GM23338 (cell line): ENCODE measurements around the gene HACL1. TPM values are rescaled to one million over a fixed set of nuclear protein-coding genes. Genes with fewer than 3 reads are reported as not detected.

Source experiments
- ATAC-seq: fragments of 200-7000 bp; cut with Tn5 transposase; 3 replicates; pipeline ENCODE4 v1.9.1; 2020
- DNase-seq: peaks from one replicate; pipeline ENCODE4 v3.0.0-alpha.2; 2015; ENCODE audit warnings: low spot score
- H2AFZ ChIP-seq: fragments of 200-600 bp; sonication (generic); 2 replicates; pipeline ENCODE4 v1.8.0; 2016; ENCODE audit warnings: antibody characterized with exemption, mild to moderate bottlenecking, moderate library complexity
- H3F3A ChIP-seq: fragments of 200-600 bp; sonication (generic); replicated peaks from 2 replicates; pipeline ENCODE4 v1.8.0; 2017; ENCODE audit warnings: antibody characterized with exemption, mixed run types, low read depth
- H3K27ac ChIP-seq: fragments of 200-600 bp; sonication (generic); 2 replicates; pipeline ENCODE4 v1.6.1; 2016; ENCODE audit warnings: low read depth
- H3K27me3 ChIP-seq: fragments of 200-600 bp; sonication (generic); 2 replicates; pipeline ENCODE4 v1.8.0; 2016; ENCODE audit warnings: mild to moderate bottlenecking, mixed run types, moderate library complexity; ENCODE audit not compliant: insufficient read depth
- H3K36me3 ChIP-seq: fragments of 200-600 bp; sonication (generic); 2 replicates; pipeline ENCODE4 v1.8.0; 2016; ENCODE audit warnings: mild to moderate bottlenecking; ENCODE audit not compliant: insufficient read depth
- H3K4me1 ChIP-seq: fragments of 200-600 bp; sonication (generic); 2 replicates; pipeline ENCODE4 v1.8.0; 2016; ENCODE audit warnings: mild to moderate bottlenecking, moderate library complexity; ENCODE audit not compliant: insufficient read depth
- H3K4me2 ChIP-seq: fragments of 200-600 bp; sonication (generic); 2 replicates; pipeline ENCODE4 v1.7.1; 2017; ENCODE audit warnings: mixed run types
- H3K4me3 ChIP-seq: fragments of 200-600 bp; sonication (generic); 2 replicates; pipeline ENCODE4 v1.6.1; 2016; ENCODE audit warnings: mixed run types
- H3K79me2 ChIP-seq: fragments of 200-600 bp; sonication (generic); replicated peaks from 2 replicates; pipeline ENCODE4 v1.8.0; 2017; ENCODE audit warnings: mild to moderate bottlenecking; ENCODE audit not compliant: insufficient read depth
- H3K9me2 ChIP-seq: fragments of 200-600 bp; sonication (generic); 2 replicates; pipeline ENCODE4 v1.8.0; 2017; ENCODE audit not compliant: insufficient read depth
- H4K20me1 ChIP-seq: fragments of 200-600 bp; sonication (generic); replicated peaks from 2 replicates; pipeline ENCODE4 v1.8.0; 2017; ENCODE audit warnings: mild to moderate bottlenecking; ENCODE audit not compliant: insufficient read depth
- H3K27ac Mint-ChIP-seq: 2 replicates; pipeline ENCODE4 v1.8.0; 2020; ENCODE audit warnings: inconsistent platforms, mild to moderate bottlenecking, moderate library complexity, mixed read lengths
- H3K27me3 Mint-ChIP-seq: 3 replicates; pipeline ENCODE4 v1.8.0; 2022; ENCODE audit warnings: low read depth, mild to moderate bottlenecking, moderate library complexity, mixed read lengths, inconsistent platforms; ENCODE audit not compliant: insufficient read depth, poor library complexity
- H3K36me3 Mint-ChIP-seq: 3 replicates; pipeline ENCODE4 v1.8.0; 2021; ENCODE audit warnings: low read depth, mild to moderate bottlenecking, inconsistent platforms, moderate library complexity, mixed read lengths
- H3K4me1 Mint-ChIP-seq: 3 replicates; pipeline ENCODE4 v1.8.0; 2020; ENCODE audit warnings: mild to moderate bottlenecking, inconsistent platforms, mixed read lengths
- H3K4me3 Mint-ChIP-seq: 3 replicates; pipeline ENCODE4 v1.8.0; 2021; ENCODE audit warnings: moderate library complexity, mild to moderate bottlenecking, inconsistent platforms, mixed read lengths
- H3K9me3 Mint-ChIP-seq: 3 replicates; pipeline ENCODE4 v1.8.0; 2020; ENCODE audit warnings: moderate library complexity, mild to moderate bottlenecking, inconsistent platforms, mixed read lengths
- CREB1 ChIP-seq: fragments of 250-450 bp; sonication (Bioruptor Pico); IDR thresholded peaks from 2 replicates; pipeline ENCODE4 v1.5.0; 2020; ENCODE audit warnings: low read depth, mild to moderate bottlenecking, moderate library complexity
- EZH2 ChIP-seq: fragments of 200-600 bp; sonication (generic); IDR thresholded peaks from one replicate; pipeline ENCODE4 v1.8.0; 2017; ENCODE audit warnings: antibody characterized with exemption, mild to moderate bottlenecking, low read depth; ENCODE audit not compliant: unreplicated experiment
- EZH2phosphoT487 ChIP-seq: fragments of 200-600 bp; sonication (generic); IDR thresholded peaks from one replicate; pipeline ENCODE4 v1.8.1; 2018; ENCODE audit warnings: antibody characterized with exemption; ENCODE audit not compliant: unreplicated experiment
- JUNB ChIP-seq: IDR thresholded peaks from one replicate; pipeline ENCODE4 v1.6.1; 2016; ENCODE audit warnings: antibody characterized with exemption; ENCODE audit not compliant: unreplicated experiment
- NANOG ChIP-seq: IDR thresholded peaks from 2 replicates; pipeline ENCODE4 v1.6.1; 2016; ENCODE audit warnings: antibody characterized with exemption, borderline replicate concordance
- POLR2AphosphoS5 ChIP-seq: IDR thresholded peaks from 2 replicates; pipeline ENCODE4 v1.6.1; 2016; ENCODE audit warnings: antibody characterized with exemption, low read depth
- STAT1 ChIP-seq: IDR thresholded peaks from one replicate; pipeline ENCODE4 v1.6.1; 2016; ENCODE audit warnings: antibody characterized with exemption; ENCODE audit not compliant: unreplicated experiment
- ZNF114 ChIP-seq: fragments of 250-450 bp; sonication (Bioruptor Pico); IDR thresholded peaks from 2 replicates; pipeline ENCODE4 v1.5.0; 2020; ENCODE audit warnings: mild to moderate bottlenecking, moderate library complexity
- ZNF331 ChIP-seq: fragments of 250-450 bp; sonication (Bioruptor Pico); IDR thresholded peaks from 2 replicates; pipeline ENCODE4 v1.5.0; 2020; ENCODE audit warnings: low read depth, mild to moderate bottlenecking, moderate library complexity
- polyA plus RNA-seq: library from polyadenylated mRNA; unstranded; fragments of >200 nt; fragmentation: Nextera tagmentation; extraction: Ambion mirVana; gene quantifications from 2 replicates; pipeline ENCODE4 v1.2.1, GENCODE V29; 2016
- total RNA-seq: library from RNA; depleted of rRNA; stranded (reverse); fragments of >200 nt; shearing (Covaris generic); gene quantifications from 2 replicates; pipeline ENCODE4 v1.2.3, GENCODE V29; 2014
- TF ChIP-seq, protein P1 (sequence below): fragments of 250-450 bp; sonication (Bioruptor Pico); IDR thresholded peaks from 2 replicates; pipeline ENCODE4 v1.5.0; 2020; ENCODE audit warnings: mild to moderate bottlenecking, moderate library complexity
- TF ChIP-seq, protein P2 (sequence below), 2 experiments: fragments of 200-600 bp in 1 of 2; sonication (generic) in 1 of 2; conservative IDR thresholded peaks; 2 replicates each; pipeline versions ENCODE4 v1.5.1 to v1.6.1; 2016 to 2017; ENCODE audit warnings: antibody characterized with exemption in 2 of 2, low read depth in 2 of 2, mild to moderate bottlenecking in 2 of 2, moderate library complexity in 1 of 2
- TF ChIP-seq, protein P3 (sequence below): IDR thresholded peaks from one replicate; pipeline ENCODE4 v1.6.1; 2018; ENCODE audit warnings: antibody characterized with exemption; ENCODE audit not compliant: unreplicated experiment
- TF ChIP-seq, protein P4 (sequence below): IDR thresholded peaks from 2 replicates; pipeline ENCODE4 v1.6.1; 2016; ENCODE audit warnings: antibody characterized with exemption

Gene HACL1
- total and polyA plus RNA-seq, 2 experiments from 2014 or later: 19.6 to 33.5 TPM

DNA sequence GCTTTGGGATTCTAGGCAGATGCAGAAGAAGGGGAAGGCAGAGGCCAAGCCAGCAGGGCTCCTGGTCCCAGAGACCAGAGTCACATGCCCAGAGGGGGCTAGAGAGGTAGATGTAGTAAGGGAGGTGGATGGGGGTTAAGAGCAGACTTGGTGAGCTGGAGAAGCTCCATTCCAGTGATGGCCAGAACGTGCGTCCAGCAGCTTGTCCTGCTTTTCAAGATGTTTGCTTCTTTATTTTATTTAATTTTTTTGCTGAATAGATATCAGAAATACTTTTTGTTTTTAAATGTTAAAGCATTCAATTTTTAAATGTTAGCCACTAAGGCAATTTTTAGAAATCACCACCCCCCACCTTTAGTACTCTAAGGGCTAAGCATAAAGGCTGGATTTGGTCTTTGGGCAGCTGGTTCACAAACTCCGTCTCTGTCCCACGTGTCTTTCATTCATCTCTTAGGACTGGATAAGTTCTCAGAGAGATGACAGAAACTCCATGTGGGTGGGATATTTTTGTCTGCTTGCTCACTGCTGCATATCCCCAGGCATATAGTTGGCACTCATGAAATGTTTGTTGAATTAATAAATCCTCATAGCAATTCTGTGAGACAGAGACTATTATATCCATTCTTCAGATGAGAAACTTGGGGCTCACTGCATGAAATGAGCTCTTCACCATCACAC lies 86.6 kb downstream of the HACL1 start:
- no peak overlapping the region for H3K27ac ChIP-seq
- ATAC-seq (no peak), DNase-seq (no peak)
- Mint-ChIP-seq H3K27me3 (peaks cover 8% of the 10 kb centered on the region), H3K36me3 (no peaks in the 10 kb centered on the region), H3K27ac (no peak overlapping the region), H3K4me1 (peaks cover 4% of the 10 kb centered on the region; the same call in 2 of the 3 replicates), H3K4me3 (no peak overlapping the region), H3K9me3 (no peaks in the 10 kb centered on the region)
- no peaks in the 10 kb centered on the region for H3F3A ChIP-seq
- no peaks in the 10 kb centered on the region for H3K36me3 ChIP-seq
- H3K4me3 ChIP-seq: no peak overlapping the region
- no peaks in the 10 kb centered on the region for H3K9me2 ChIP-seq
- H3K27me3 ChIP-seq: no peaks in the 10 kb centered on the region
- TF ChIP-seq, protein P1, sequence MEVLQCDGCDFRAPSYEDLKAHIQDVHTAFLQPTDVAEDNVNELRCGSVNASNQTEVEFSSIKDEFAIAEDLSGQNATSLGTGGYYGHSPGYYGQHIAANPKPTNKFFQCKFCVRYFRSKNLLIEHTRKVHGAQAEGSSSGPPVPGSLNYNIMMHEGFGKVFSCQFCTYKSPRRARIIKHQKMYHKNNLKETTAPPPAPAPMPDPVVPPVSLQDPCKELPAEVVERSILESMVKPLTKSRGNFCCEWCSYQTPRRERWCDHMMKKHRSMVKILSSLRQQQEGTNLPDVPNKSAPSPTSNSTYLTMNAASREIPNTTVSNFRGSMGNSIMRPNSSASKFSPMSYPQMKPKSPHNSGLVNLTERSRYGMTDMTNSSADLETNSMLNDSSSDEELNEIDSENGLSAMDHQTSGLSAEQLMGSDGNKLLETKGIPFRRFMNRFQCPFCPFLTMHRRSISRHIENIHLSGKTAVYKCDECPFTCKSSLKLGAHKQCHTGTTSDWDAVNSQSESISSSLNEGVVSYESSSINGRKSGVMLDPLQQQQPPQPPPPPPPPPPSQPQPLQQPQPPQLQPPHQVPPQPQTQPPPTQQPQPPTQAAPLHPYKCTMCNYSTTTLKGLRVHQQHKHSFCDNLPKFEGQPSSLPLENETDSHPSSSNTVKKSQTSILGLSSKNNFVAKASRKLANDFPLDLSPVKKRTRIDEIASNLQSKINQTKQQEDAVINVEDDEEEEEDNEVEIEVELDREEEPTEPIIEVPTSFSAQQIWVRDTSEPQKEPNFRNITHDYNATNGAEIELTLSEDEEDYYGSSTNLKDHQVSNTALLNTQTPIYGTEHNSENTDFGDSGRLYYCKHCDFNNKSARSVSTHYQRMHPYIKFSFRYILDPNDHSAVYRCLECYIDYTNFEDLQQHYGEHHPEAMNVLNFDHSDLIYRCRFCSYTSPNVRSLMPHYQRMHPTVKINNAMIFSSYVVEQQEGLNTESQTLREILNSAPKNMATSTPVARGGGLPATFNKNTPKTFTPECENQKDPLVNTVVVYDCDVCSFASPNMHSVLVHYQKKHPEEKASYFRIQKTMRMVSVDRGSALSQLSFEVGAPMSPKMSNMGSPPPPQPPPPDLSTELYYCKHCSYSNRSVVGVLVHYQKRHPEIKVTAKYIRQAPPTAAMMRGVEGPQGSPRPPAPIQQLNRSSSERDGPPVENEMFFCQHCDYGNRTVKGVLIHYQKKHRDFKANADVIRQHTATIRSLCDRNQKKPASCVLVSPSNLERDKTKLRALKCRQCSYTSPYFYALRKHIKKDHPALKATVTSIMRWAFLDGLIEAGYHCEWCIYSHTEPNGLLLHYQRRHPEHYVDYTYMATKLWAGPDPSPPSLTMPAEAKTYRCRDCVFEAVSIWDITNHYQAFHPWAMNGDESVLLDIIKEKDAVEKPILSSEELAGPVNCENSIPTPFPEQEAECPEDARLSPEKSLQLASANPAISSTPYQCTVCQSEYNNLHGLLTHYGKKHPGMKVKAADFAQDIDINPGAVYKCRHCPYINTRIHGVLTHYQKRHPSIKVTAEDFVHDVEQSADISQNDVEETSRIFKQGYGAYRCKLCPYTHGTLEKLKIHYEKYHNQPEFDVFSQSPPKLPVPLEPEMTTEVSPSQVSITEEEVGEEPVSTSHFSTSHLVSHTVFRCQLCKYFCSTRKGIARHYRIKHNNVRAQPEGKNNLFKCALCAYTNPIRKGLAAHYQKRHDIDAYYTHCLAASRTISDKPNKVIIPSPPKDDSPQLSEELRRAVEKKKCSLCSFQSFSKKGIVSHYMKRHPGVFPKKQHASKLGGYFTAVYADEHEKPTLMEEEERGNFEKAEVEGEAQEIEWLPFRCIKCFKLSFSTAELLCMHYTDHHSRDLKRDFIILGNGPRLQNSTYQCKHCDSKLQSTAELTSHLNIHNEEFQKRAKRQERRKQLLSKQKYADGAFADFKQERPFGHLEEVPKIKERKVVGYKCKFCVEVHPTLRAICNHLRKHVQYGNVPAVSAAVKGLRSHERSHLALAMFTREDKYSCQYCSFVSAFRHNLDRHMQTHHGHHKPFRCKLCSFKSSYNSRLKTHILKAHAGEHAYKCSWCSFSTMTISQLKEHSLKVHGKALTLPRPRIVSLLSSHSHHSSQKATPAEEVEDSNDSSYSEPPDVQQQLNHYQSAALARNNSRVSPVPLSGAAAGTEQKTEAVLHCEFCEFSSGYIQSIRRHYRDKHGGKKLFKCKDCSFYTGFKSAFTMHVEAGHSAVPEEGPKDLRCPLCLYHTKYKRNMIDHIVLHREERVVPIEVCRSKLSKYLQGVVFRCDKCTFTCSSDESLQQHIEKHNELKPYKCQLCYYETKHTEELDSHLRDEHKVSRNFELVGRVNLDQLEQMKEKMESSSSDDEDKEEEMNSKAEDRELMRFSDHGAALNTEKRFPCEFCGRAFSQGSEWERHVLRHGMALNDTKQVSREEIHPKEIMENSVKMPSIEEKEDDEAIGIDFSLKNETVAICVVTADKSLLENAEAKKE (CRISPR knock-in tag): no peak
- no peak for TF ChIP-seq STAT1
- TF ChIP-seq EZH2: no peak
- TF ChIP-seq ZNF114 (CRISPR knock-in tag): no peak
- TF ChIP-seq, protein P2, sequence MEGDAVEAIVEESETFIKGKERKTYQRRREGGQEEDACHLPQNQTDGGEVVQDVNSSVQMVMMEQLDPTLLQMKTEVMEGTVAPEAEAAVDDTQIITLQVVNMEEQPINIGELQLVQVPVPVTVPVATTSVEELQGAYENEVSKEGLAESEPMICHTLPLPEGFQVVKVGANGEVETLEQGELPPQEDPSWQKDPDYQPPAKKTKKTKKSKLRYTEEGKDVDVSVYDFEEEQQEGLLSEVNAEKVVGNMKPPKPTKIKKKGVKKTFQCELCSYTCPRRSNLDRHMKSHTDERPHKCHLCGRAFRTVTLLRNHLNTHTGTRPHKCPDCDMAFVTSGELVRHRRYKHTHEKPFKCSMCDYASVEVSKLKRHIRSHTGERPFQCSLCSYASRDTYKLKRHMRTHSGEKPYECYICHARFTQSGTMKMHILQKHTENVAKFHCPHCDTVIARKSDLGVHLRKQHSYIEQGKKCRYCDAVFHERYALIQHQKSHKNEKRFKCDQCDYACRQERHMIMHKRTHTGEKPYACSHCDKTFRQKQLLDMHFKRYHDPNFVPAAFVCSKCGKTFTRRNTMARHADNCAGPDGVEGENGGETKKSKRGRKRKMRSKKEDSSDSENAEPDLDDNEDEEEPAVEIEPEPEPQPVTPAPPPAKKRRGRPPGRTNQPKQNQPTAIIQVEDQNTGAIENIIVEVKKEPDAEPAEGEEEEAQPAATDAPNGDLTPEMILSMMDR (conservative IDR thresholded peaks at IDR 0.05; ENCODE audit: low read depth in 2 of 2): no peak
- no peak for TF ChIP-seq CREB1 (CRISPR knock-in tag)
- no peak for TF ChIP-seq NANOG
- TF ChIP-seq, protein P3, sequence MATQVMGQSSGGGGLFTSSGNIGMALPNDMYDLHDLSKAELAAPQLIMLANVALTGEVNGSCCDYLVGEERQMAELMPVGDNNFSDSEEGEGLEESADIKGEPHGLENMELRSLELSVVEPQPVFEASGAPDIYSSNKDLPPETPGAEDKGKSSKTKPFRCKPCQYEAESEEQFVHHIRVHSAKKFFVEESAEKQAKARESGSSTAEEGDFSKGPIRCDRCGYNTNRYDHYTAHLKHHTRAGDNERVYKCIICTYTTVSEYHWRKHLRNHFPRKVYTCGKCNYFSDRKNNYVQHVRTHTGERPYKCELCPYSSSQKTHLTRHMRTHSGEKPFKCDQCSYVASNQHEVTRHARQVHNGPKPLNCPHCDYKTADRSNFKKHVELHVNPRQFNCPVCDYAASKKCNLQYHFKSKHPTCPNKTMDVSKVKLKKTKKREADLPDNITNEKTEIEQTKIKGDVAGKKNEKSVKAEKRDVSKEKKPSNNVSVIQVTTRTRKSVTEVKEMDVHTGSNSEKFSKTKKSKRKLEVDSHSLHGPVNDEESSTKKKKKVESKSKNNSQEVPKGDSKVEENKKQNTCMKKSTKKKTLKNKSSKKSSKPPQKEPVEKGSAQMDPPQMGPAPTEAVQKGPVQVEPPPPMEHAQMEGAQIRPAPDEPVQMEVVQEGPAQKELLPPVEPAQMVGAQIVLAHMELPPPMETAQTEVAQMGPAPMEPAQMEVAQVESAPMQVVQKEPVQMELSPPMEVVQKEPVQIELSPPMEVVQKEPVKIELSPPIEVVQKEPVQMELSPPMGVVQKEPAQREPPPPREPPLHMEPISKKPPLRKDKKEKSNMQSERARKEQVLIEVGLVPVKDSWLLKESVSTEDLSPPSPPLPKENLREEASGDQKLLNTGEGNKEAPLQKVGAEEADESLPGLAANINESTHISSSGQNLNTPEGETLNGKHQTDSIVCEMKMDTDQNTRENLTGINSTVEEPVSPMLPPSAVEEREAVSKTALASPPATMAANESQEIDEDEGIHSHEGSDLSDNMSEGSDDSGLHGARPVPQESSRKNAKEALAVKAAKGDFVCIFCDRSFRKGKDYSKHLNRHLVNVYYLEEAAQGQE: no peak
- TF ChIP-seq POLR2AphosphoS5: no peak
- no peak for TF ChIP-seq EZH2phosphoT487
- TF ChIP-seq, protein P4, sequence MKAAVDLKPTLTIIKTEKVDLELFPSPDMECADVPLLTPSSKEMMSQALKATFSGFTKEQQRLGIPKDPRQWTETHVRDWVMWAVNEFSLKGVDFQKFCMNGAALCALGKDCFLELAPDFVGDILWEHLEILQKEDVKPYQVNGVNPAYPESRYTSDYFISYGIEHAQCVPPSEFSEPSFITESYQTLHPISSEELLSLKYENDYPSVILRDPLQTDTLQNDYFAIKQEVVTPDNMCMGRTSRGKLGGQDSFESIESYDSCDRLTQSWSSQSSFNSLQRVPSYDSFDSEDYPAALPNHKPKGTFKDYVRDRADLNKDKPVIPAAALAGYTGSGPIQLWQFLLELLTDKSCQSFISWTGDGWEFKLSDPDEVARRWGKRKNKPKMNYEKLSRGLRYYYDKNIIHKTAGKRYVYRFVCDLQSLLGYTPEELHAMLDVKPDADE: no peak
- TF ChIP-seq JUNB: no peak
- TF ChIP-seq ZNF331 (CRISPR knock-in tag): no peak
- H3K4me1 ChIP-seq: no peaks in the 10 kb centered on the region
- no peak overlapping the region for H3K4me2 ChIP-seq
- no peaks in the 10 kb centered on the region for H4K20me1 ChIP-seq
- no peak overlapping the region for H2AFZ ChIP-seq
- no peaks in the 10 kb centered on the region for H3K79me2 ChIP-seq
